Measurements from ENCODE around the gene HCFC1R1.

HCFC1R1 gene

DNA sequence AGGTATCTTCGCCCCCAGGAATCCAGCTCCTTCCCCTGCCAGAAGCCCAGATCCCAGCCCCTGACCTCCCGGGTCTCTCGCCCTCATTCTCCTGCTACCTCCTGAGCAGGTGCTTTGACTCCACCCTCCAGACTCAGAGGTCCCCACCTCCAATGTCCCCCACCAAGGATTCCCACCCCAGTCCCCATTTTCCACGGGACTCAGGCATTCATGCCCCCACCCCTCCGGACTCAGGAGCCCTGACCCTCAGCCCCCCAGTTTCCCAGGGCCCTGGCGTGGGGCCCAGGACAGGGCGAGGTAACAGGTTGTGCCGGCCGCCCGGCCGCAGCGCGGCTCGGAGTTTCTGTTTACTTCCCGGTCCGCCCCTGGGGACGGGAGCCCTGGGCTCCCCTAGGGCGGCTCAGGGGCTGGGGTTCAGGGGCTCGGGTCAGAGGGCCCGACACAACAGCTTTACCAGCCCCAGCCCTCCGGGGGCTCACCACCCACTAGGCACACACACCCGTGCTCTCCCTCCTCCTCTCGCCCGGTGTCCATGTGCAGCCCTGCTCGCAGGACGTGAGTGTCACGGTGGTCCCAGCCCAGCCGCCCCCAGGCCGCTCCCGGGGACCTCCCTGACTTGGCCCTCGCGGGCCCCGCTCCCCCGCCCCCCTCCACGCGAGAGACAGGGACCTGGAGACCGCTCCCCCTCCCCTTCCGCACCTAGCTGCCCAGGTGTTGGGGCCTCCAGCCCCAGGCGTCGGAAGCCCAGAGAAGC lies 12.4 kb upstream of the HCFC1R1 start (continued):
- TF ChIP-seq, protein P1, sequence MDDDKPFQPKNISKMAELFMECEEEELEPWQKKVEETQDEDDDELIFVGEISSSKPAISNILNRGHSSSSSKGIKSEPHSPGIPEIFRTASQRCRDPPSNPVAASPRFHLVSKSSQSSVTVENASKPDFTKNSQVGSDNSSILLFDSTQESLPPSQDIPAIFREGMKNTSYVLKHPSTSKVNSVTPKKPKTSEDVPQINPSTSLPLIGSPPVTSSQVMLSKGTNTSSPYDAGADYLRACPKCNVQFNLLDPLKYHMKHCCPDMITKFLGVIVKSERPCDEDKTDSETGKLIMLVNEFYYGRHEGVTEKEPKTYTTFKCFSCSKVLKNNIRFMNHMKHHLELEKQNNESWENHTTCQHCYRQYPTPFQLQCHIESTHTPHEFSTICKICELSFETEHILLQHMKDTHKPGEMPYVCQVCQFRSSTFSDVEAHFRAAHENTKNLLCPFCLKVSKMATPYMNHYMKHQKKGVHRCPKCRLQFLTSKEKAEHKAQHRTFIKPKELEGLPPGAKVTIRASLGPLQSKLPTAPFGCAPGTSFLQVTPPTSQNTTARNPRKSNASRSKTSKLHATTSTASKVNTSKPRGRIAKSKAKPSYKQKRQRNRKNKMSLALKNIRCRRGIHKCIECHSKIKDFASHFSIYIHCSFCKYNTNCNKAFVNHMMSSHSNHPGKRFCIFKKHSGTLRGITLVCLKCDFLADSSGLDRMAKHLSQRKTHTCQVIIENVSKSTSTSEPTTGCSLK (tag by site-specific recombination; IDR thresholded peaks at IDR 0.05), result no peak
- TF ChIP-seq HIC1 (tag by site-specific recombination; IDR thresholded peaks at IDR 0.05) (no peak), ZNF175 (tag by site-specific recombination; IDR thresholded peaks at IDR 0.05) (no peak), ATF2 (tag by site-specific recombination; IDR thresholded peaks at IDR 0.05; ENCODE audit: low read depth) (no peak), ZFHX2 (tag by site-specific recombination; conservative IDR thresholded peaks at IDR 0.05) (no peak), ZNF76 (tag by site-specific recombination; IDR thresholded peaks at IDR 0.05; ENCODE audit: borderline replicate concordance, low read depth) (no peak), ZNF23 (tag by site-specific recombination; IDR thresholded peaks at IDR 0.05; ENCODE audit: borderline replicate concordance) (no peak)
- TF ChIP-seq, protein P2, sequence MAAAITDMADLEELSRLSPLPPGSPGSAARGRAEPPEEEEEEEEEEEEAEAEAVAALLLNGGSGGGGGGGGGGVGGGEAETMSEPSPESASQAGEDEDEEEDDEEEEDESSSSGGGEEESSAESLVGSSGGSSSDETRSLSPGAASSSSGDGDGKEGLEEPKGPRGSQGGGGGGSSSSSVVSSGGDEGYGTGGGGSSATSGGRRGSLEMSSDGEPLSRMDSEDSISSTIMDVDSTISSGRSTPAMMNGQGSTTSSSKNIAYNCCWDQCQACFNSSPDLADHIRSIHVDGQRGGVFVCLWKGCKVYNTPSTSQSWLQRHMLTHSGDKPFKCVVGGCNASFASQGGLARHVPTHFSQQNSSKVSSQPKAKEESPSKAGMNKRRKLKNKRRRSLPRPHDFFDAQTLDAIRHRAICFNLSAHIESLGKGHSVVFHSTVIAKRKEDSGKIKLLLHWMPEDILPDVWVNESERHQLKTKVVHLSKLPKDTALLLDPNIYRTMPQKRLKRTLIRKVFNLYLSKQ (tag by site-specific recombination; IDR thresholded peaks at IDR 0.05; ENCODE audit: borderline replicate concordance), result no peak

DNA sequence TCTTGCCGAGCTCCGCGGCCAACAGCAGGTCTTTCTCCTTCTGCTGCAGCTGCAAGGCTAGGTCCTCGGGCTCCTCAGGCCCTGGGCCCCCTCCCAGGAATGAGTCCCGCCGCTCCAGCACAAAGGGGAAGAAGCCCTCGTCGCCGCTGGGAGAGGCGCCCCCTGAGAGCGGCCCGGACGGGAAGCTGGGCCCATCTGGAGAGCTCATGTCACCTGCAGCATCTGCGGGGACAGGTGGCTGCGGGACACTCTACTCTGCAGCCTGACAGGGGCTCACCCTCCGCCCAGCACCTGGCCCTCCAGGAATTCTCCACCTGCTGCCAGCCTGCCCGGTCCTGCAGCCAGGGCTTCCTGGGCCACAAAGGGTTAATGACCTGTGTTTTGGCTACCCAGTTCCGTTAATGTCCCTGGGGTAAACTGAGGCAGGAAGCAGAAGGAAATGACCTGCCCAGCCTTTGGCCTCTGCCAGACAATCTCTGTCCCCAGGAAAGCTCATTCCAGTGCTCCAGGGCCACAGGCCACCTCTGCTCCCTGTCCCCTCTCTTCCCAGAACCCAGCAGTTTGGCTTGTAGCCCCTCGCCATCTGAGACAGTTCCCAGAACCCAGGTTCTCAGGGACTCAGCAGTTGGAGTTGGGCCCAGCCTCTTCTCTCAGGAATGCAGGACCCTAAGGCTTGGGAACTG lies 11.7 kb upstream of the HCFC1R1 start:
- no peaks in the 10 kb centered on the region for H3K4me1 ChIP-seq (ENCODE audit: control insufficient read depth, insufficient read depth, low read length)
- H3K9me3 ChIP-seq (ENCODE audit: control insufficient read depth, insufficient read depth, low read depth, low read length), result no peaks in the 10 kb centered on the region
- ChIA-PET POLR2A (interaction anchor here (0.5 to 1.2 kb wide), 5 partner anchors 12 to 89 kb away, joined by 3 to 9 read pairs (median 4); no protein-coding TSS in a partner anchor), CTCF (interaction anchor here (0.7 to 9.2 kb wide), 6 partner anchors 23 to 130 kb away, joined by 3 to 149 read pairs (median 6); no protein-coding TSS in a partner anchor)
- no peak overlapping the region for H3K4me3 ChIP-seq (ENCODE audit: low read depth, low read length)
- H3K36me3 ChIP-seq (ENCODE audit: control insufficient read depth in 2 of 2, insufficient read depth in 1 of 2, low read length in 2 of 2), result no peaks in the 10 kb centered on the region
- no peak overlapping the region for H3K27ac ChIP-seq (ENCODE audit: extremely low read depth, low read depth, low read length)
- TF ChIP-seq HIC1 (tag by site-specific recombination; IDR thresholded peaks at IDR 0.05) (no peak), ZNF37A (tag by site-specific recombination; IDR thresholded peaks at IDR 0.05) (no peak), ZNF138 (tag by site-specific recombination; IDR thresholded peaks at IDR 0.05; ENCODE audit: borderline replicate concordance) (no peak), ZNF777 (tag by site-specific recombination; IDR thresholded peaks at IDR 0.05; ENCODE audit: borderline replicate concordance) (no peak), ZNF518A (tag by site-specific recombination; conservative IDR thresholded peaks at IDR 0.05; ENCODE audit: low read depth) (no peak), ZNF211 (tag by site-specific recombination; IDR thresholded peaks at IDR 0.05; ENCODE audit: low read depth) (no peak), ZNF19 (tag by site-specific recombination; IDR thresholded peaks at IDR 0.05; ENCODE audit: low read depth) (no peak), ZNF391 (tag by site-specific recombination; IDR thresholded peaks at IDR 0.05; ENCODE audit: borderline replicate concordance, low read depth) (no peak), ZNF571 (tag by site-specific recombination; IDR thresholded peaks at IDR 0.05) (no peak), ZSCAN23 (tag by site-specific recombination; IDR thresholded peaks at IDR 0.05) (no peak), ZNF239 (tag by site-specific recombination; IDR thresholded peaks at IDR 0.05) (no peak)

Data from HEK293 (cell line).